Fibroblast of the conjunctiva (primary cell): ENCODE measurements around the gene CLMN.

ENCODE experiments used
- DNase-seq: peaks from one replicate; pipeline ENCODE4 v3.0.0-alpha.2; 2010; ENCODE audit warnings: low read depth

The CLMN gene, protein sequence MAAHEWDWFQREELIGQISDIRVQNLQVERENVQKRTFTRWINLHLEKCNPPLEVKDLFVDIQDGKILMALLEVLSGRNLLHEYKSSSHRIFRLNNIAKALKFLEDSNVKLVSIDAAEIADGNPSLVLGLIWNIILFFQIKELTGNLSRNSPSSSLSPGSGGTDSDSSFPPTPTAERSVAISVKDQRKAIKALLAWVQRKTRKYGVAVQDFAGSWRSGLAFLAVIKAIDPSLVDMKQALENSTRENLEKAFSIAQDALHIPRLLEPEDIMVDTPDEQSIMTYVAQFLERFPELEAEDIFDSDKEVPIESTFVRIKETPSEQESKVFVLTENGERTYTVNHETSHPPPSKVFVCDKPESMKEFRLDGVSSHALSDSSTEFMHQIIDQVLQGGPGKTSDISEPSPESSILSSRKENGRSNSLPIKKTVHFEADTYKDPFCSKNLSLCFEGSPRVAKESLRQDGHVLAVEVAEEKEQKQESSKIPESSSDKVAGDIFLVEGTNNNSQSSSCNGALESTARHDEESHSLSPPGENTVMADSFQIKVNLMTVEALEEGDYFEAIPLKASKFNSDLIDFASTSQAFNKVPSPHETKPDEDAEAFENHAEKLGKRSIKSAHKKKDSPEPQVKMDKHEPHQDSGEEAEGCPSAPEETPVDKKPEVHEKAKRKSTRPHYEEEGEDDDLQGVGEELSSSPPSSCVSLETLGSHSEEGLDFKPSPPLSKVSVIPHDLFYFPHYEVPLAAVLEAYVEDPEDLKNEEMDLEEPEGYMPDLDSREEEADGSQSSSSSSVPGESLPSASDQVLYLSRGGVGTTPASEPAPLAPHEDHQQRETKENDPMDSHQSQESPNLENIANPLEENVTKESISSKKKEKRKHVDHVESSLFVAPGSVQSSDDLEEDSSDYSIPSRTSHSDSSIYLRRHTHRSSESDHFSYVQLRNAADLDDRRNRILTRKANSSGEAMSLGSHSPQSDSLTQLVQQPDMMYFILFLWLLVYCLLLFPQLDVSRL

DNA sequence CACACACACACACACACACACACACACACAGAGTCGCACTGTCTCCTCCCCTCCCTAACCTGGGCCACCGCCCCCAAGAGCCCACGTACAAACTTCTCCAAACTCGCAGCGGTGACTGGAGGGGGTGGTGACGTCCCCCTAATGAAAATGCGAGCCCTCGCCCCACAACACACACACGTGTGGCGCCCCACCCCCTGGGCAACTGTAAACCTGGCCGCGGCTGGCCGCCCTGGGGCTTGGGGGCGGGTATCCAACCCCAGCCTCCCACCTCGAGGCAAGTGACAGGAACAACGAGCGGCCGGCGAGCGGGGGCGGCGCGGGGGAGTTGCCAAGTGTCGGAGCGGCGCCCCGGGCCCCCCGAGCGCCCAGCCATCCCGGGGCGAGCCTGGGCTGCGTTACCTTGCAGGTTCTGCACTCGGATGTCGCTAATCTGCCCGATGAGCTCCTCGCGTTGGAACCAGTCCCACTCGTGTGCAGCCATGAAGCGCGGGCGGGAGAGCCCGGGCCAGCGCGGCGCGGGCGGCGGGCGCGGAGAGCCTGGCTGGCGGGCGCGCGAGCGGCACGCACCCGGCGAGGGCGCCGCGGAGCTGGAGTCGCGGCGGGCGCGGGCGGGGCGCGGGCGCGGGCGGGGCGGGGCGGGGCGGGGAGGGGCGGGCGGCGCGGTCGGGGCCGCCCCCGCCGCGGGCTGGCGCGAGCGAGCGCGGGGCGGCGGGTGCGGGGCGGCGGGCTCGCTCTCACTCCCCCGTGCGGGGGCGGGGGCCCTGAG, at the start of gene CLMN:
Gene CLMN, minus strand, starts transcription at position 597 of the 766 bp plus-strand sequence. Its CDS starts 116 bp downstream, at position 481.
- no peak for DNase-seq

DNA sequence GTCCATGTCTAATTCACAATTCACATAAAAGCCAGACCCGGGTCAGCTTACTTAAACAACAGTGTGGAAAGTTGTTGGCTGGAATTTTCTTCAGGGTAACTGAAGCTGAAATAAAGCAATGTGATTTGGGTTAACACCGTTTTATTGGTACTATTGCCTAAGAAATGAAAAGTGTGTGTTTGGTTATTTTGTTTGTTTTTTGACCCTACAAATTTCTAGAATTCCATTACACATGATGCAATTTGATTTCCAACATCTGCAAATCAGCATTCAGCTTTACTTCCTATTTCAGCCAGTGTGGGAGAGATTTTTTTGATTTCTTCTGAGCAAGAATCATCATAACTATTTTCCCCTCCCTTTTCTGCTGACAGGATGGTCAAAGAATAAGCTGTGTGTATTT, 45.7 kb upstream of the CLMN start:
- DNase-seq: peak; percentile 32

- no peak for DNase-seq
Observed at GRCh38 chr14:95364481-95365209, 44.9 kb upstream of the CLMN start.

DNA sequence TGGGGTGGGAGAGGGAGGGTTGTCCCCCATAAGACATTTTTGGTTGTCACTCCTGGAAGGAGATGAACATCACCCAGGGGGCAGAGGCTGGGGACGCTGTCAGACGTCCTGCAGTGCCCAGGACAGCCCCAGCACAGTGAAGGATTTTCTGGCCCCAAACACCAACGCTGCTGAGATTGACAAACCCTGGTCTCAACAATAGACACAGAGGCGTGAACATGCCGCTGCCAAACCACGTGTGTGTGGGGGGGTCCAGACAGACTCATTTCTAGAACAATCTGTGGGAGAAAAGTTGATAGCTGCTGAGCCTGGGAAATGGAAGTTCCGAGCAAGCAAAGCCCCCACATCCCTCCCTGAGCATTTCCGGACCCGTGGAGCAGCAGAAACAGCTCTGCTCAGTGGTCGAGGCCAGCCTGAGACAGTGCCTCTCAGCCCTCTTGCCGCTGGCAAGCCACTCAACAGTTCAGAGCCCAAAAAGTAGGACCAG, 43.8 kb upstream of the CLMN start:
- DNase-seq: no peak

DNA sequence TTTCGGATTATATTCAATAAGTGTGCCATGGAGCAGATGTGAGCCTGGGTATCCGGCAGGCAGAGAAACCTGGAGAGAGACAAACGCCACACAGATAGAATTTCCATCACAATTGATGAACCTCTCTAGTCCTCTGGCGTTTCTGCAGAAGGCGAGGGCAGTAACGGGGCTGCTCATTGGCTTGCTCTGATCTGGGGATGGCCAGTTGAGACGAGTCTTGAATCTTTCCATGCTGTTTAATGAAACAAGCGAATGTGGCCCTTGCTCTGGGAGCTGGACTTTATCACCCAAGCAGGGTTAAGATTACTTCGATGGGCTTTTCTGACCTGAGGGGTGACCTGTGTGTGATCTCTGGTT, 42.4 kb upstream of the CLMN start:
- no peak for DNase-seq

- DNase-seq: peak; percentile 10
Observed at GRCh38 chr14:95361373-95362137, 41.8 kb upstream of the CLMN start.

DNA sequence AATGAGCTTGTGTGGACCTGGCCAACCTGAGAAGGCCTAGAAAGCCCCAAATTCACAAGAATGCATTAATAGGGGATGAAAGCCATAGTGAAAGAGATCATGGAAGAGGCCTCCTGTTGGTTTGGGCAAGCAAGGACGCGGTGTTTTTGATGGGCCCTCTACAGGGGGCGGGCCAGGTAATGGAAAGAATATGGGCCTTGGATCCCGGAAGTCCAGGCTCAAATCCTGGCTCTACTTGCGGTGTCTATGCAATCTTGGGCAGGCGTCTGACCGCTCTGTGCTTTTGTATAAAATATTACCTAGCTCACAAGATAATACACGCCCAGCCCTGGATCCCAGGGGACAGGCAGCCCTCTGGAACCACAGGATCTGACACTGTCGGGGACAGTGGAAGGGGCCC, 41.1 kb upstream of the CLMN start:
- no peak for DNase-seq

GRCh38 chr14:95359994-95360826, 40.5 kb upstream of the CLMN start:
- no peak for DNase-seq

- DNase-seq: no peak
Observed at GRCh38 chr14:95356245-95356869, 36.6 kb upstream of the CLMN start.

DNA sequence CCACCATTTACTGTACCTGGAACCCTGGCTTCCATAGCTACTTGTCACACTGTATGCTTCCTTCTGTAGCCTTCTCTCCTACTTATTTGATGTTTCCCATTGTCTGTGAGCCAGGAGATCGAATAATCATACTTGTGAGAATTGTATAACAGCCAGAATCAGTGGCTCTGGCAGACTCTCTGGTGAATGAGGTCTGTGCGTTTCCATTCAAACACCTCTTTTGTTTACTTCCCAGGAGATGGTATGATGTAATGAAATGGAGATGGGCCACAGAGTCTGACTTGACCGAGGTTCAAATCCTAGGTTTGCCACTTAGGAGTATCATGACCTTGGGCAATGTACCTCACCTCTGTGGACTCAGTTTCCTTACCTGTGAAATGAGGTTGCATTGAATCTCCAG, 35.7 kb upstream of the CLMN start:
- DNase-seq: no peak

DNA sequence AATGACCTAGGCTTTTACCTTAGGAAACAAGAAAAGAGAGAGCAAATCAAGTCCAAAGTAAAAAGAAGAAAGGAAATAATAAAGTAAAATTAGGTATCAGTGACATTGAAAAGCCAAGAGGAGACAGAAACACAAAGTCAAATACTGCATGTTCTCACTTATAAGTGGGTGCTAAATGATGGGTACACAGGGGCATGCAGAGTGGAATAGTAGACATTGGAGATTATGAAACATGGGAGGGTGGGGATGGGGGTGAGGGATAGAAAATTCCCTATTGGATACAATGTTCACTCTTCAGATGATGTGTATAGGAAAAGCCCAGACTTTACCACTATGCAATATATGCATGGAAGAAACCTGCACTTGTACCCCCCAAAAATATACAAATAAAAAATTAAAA, 35.1 kb upstream of the CLMN start:
- DNase-seq: no peak

DNA sequence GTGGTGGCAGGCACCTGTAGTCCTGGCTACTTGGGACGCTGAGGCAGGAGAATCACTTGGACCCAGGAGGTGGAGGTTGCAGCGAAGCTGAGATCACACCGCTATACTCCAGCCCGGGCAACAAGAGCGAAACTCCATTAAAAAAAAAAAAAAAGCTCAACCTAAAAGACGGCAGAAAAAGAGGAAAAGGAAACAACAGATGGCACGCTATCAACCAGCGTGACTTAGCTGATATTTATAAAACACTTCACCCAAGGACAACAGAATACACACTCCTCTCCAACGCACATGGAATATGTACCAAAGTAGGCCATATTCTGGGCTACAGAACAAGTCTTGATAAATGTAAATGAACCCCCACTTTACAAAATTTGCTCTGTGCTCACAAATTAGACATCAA, 34.0 kb upstream of the CLMN start:
- DNase-seq: no peak

DNA sequence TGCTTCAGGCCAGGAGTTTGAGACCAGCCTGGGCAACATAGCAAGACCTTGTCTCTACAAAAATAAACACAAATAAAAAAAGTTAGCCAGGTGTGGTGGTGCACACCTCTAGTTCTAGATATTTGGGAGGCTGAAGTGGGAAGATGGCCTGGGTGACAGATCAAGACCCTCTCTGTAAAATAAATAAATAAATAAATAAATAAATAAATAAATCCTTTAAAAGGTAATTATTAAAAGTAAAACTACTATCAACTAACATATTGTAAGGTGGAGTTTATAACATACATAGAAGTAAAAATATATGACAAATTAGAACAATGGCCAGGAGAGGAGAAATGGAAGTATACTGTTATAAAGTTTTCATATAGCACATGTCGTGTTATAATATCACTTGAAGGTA, 33.3 kb upstream of the CLMN start:
- DNase-seq: no peak

- DNase-seq: no peak
Observed at GRCh38 chr14:95352481-95352880, 32.8 kb upstream of the CLMN start.

DNA sequence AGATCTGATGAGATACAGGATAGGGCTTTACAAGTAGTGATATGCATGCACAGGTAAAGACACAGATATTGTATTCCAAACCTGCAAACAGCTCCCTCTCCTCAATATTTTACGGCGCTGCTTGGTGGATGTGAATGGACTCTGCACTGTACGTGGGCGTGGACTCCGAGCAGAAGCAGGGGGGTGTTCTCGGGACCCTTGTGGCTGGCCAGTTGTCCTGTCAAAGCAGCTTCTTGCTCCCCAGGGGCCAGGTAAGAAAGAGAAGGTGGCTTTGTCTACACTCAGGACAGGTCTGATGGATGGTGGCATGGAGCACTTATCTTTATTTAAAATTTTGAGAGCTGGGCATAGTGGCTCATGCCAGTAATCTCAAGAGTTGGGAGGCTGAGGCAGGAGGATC, 29.5 kb upstream of the CLMN start:
- no peak for DNase-seq

DNA sequence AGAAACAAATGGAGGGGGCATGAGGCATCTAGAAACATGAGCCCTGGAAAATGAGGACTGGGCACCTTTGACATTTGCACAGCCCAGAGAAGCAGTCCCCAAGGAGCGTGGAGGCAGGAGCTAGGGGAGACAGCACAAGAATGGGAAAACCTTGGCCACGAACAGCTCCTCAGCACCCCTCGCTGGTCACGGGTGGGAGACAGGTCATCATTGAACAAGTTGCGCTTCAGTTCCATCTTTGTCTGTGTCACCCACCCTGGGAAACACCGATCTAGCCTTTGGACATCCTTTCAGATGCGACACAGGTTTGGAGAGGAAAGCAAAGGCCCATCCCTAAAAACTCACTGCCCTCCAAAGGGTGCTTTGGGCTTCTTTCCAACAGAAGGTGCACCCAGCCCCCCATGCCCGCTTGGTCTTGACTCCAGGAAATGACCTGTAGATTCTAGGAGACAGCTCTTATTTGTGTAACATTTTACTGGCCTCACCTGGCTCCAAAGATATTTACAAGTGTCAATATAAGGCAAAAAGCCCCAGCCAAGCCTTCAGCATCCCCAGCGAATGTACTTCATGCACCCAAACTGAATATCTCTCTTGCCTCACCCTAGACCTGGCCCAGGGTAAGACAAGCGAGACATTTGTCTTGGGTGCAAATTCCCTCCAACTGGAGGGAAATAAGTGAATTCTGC, 28.8 kb upstream of the CLMN start:
- no peak for DNase-seq

GRCh38 chr14:95346820-95347219, 27.1 kb upstream of the CLMN start:
- DNase-seq: no peak

DNA sequence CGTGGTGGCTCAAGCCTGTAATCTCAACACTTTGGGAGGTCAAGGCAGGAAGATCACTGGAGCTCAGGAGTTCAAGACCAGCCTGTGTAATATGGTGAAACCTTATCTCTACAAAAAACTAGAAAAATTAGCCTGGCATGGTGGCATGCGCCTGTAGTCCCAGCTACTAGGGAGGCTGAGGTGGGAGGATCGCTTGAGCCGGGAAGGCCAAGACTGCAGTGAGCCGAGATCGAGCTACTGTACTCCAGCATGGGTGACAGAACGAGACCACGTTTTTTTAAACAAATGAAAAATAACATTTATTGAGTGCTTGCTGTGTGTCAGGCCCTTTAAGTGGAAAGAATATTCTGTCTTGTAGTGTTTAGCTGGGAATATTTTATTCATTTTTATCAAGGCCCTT, 26.6 kb upstream of the CLMN start:
- no peak for DNase-seq

- no peak for DNase-seq
Observed at GRCh38 chr14:95345032-95345431, 25.3 kb upstream of the CLMN start.
